ENCODE data around the gene ARMH4. TPM values are rescaled to one million over a fixed set of nuclear protein-coding genes. Genes with fewer than 3 reads are reported as not detected.

ARMH4 gene
- total and polyA plus RNA-seq, 10 of the 15 experiments (the other 5 are each of a cell fraction or from before 2014, with no cell fraction given), result 0.50 to 0.97 (median 0.60) TPM; not detected in 7

- no peaks in the 10 kb centered on the region for H3K36me3 ChIP-seq (ENCODE audit: control insufficient read depth in 2 of 2, insufficient read depth in 2 of 2, low read length in 1 of 2)
- TF ChIP-seq EZH2 (IDR thresholded peaks at IDR 0.05; ENCODE audit: borderline replicate concordance, control insufficient read depth, low read depth, low read length) (no peak), CBX5 (IDR thresholded peaks at IDR 0.05; ENCODE audit: low read depth) (no peak), KDM1A (IDR thresholded peaks at IDR 0.05; ENCODE audit: borderline replicate concordance) (no peak), MEF2B (IDR thresholded peaks at IDR 0.05; ENCODE audit: partially characterized antibody, poor library complexity, severe bottlenecking) (no peak), ZBTB11 (CRISPR knock-in tag; IDR thresholded peaks at IDR 0.05) (no peak), CUX1 (IDR thresholded peaks at IDR 0.05; ENCODE audit: insufficient replicate concordance, low read depth, low read length) (no peak), ESRRA (IDR thresholded peaks at IDR 0.05; ENCODE audit: low read length) (no peak), YBX1 (IDR thresholded peaks at IDR 0.05) (no peak), TBL1XR1 (IDR thresholded peaks at IDR 0.05; ENCODE audit: low read depth, low read length) (no peak), CEBPZ (IDR thresholded peaks at IDR 0.05; ENCODE audit: low read depth, low read length) (no peak), WRNIP1 (IDR thresholded peaks at IDR 0.05; ENCODE audit: borderline replicate concordance, low read depth, low read length) (no peak), SP1 (IDR thresholded peaks at IDR 0.05; ENCODE audit: low read depth, low read length) (no peak)
- SMC1A ChIA-PET (ENCODE audit: uncharacterized antibody, unreplicated experiment), result no interaction called here
- no peak overlapping the region for H2AFZ ChIP-seq (ENCODE audit: control insufficient read depth, low read depth, low read length)
- H4K20me1 ChIP-seq (ENCODE audit: control insufficient read depth, insufficient read depth), result no peaks in the 10 kb centered on the region
- POLR2A ChIA-PET, result no interaction called here
- H3K4me2 ChIP-seq (ENCODE audit: control insufficient read depth, insufficient read depth), result no peak overlapping the region
- FAIRE-seq, result no peak
- intact Hi-C loops (cut with micrococcal nuclease; ENCODE audit: unreplicated experiment) (no loop called here), in situ Hi-C loops (cut with MboI) (no loop called here)
- CTCF ChIA-PET, result no interaction called here
- H3K4me3 ChIP-seq, result no peak overlapping the region
- no TSS peak for BruUV-seq (replicated peaks)
- no peaks in the 10 kb centered on the region; a peak in 1 of 4 replicates for H3K27me3 ChIP-seq (replicated peaks in 1 of 2; ENCODE audit: control insufficient read depth in 2 of 2, insufficient read depth in 2 of 2, low read length in 1 of 2)
- H3K9me3 ChIP-seq (replicated peaks; ENCODE audit: control insufficient read depth, insufficient read depth, low read length), result no peaks in the 10 kb centered on the region
- no peak overlapping the region for H3K9ac ChIP-seq (ENCODE audit: control insufficient read depth, insufficient read depth, low read length)
- DNase-seq (ENCODE audit: low read depth, low spot score), result no peak
- H3K27ac ChIP-seq (ENCODE audit: control insufficient read depth, insufficient read depth), result no peak overlapping the region
- 26% methylated on average over 5 of the region's 5 CpGs for WGBS (ENCODE audit: insufficient coverage, insufficient replicate concordance, low lambda C conversion rate, missing lambda C conversion rate)
- H3K4me1 ChIP-seq (ENCODE audit: control insufficient read depth, insufficient read depth, low read length), result no peaks in the 10 kb centered on the region
- ATAC-seq, result no peak
- RAD21 ChIA-PET (ENCODE audit: unreplicated experiment), result no interaction called here
- no peaks in the 10 kb centered on the region for H3K79me2 ChIP-seq (ENCODE audit: control insufficient read depth, insufficient read depth, low read length)
Observed at GRCh38 chr14:58091883-58092630, 60.0 kb downstream of the ARMH4 start.
